HG03378 (cell line): ENCODE measurements around the gene KRTAP10-2.
"Not testable (repeated sequence)": the region's sequence is repeated elsewhere in the genome, so short reads cannot be mapped to it uniquely, and the experiment has no call there.

Experiments
- ATAC-seq: cut with Tn5 transposase; IDR thresholded peaks from one replicate; pipeline ENCODE4 v1.9.1; 2021; ENCODE audit warnings: mild to moderate bottlenecking, moderate library complexity; ENCODE audit not compliant: unreplicated experiment

KRTAP10-2 gene

DNA sequence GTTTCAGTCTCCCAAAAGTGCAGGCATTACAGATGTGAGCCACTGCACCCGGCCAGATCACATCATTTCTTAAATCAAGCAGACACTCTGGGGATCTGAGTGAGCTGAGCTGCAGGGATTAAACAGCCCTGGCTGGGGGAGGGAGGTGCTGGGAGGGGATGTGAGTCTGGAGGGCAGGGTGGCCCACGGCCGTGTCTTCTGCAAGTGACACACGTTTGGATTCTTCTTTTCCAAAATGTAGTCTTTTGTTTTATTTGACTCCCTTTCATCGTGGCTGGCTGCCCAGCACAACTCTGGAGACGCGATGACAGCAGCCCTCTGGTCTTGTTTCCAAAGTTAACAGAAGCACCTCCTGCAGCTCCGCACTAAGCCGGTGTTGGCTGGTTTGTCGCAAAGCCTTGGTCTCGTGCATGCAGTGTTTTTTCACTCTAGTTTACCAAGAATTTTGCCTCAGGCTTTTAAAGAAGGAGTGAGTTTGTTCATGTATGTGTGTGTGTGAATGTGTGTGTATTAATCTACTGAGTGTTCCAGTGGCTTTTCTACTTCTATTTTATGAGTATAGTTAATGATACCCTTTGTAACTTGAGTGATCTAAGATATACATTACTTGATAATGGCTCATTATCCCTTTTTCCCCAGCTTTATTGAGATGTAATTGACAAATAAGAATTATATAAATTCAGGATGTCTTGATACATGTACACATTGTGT, 31.9 kb upstream of the KRTAP10-2 start:
- ATAC-seq, result no peak

DNA sequence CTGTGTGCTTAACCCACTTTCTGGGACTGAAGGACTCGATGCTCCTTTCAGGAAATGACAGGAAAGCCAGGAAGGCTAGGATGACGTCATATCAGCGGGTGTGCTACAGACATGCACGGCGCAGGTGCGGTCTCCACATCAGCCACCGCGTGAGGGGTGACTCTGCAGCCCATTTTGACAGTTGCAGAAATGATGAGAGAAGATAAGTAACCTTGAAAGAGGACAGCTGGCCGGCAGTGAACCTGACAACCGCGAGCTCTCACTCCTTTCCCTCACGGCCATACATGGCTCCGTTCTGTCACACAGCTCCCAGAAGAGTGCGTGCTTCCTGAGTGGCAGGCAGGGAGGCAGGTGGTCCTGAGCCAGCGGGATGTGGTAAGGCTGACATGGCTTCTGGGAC, 30.8 kb upstream of the KRTAP10-2 start:
- no peak for ATAC-seq

- no peak for ATAC-seq
Measured at GRCh38 chr21:44581158-44581557, 29.9 kb upstream of the KRTAP10-2 start.

GRCh38 chr21:44580231-44580821, 29.0 kb upstream of the KRTAP10-2 start, which contains the start of gene KRTAP10-5:
TSS of gene KRTAP10-5 (minus strand) at chr21:44580604. CDS start at chr21:44580578, 26 bp downstream.
- not testable (repeated sequence) for ATAC-seq

- ATAC-seq, result no peak
Measured at GRCh38 chr21:44579833-44580144, 28.5 kb upstream of the KRTAP10-2 start.

DNA sequence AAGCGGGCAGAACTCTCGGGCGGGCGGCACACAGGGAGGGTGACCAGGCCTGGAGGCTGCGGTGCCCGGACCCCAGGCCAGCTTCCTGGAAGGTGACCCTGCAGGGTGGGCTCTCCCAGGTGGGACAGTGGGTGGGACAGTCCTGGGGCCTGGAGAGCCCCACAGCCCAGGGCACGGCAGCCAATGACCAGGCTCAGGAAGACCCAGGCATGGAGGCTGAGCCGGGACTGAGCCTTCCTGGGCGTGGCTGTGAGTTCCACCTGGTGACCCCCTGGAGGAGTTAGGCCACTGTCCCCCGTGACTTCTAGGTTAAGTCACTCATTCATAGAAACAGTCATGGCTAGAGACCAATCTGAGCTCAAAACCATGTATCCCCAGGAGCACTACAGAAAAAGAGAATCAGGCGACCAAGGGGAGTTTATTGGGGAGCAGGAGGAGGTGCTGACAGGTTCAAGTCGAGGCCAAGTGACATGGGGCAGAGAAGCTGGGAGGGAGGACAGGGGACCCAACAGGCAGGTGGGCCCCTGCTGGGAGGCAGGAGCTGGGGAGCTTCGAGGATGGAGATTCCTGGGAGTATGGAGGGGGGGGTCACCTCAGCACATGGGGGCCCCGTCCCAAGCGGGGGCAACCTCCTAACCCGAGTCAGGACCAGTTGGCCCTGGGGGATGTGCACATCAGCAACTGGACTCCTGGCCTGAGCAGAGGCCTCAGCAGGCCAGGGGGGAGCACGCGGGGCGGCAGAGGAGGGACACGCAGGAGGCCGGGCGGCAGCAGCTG, 27.9 kb upstream of the KRTAP10-2 start:
- ATAC-seq, result no peak

DNA sequence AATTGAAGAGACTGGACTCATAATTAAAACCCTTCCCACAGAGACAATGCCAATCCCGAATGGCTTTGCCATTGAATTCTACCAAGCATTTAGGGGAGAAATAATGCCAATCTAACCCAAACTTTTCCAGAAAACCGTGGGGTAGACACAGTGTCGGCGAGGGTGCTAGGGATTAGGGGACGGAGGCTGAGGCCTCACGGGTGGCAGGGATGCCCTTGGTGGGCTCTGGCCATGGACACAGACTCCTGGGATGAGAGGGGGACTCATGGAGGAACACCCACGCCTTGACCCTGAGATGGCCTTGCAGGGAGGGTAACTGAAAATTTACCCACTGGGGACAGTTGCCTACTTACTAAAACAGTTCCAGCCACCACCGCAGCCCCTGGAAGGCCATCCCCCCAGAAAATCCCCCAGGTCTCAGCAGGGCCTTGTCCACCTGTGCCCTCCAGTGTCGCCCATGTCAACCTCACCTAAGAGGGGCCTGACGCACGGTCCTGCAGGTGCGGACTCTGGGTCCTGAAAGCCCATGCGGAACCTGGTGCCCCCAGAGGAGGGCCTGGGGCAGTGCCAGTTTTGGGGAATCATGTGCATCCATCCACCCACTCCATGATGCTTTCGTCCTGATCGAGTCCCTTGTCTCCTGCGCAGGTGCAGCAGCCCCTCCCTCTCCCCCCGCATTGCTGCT, 27.2 kb upstream of the KRTAP10-2 start:
- no peak for ATAC-seq

DNA sequence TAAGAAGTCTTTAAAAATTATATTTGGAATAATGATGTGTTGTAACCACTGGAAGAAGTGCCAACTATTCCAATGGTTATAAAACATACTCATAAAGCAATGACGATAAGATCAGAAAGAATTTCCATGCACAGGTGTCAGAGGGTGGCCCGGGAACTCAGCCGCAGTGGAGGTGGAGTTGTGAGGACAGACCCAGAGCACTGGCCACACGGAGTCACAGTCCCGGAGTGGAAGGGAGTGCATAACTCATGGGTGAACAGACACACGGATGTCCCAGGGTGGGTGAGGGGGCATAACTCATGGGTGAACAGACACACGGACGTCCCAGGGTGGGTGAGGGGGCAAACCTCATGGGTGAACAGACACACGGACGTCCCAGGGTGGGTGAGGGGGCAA, 24.7 kb upstream of the KRTAP10-2 start:
- no peak for ATAC-seq

DNA sequence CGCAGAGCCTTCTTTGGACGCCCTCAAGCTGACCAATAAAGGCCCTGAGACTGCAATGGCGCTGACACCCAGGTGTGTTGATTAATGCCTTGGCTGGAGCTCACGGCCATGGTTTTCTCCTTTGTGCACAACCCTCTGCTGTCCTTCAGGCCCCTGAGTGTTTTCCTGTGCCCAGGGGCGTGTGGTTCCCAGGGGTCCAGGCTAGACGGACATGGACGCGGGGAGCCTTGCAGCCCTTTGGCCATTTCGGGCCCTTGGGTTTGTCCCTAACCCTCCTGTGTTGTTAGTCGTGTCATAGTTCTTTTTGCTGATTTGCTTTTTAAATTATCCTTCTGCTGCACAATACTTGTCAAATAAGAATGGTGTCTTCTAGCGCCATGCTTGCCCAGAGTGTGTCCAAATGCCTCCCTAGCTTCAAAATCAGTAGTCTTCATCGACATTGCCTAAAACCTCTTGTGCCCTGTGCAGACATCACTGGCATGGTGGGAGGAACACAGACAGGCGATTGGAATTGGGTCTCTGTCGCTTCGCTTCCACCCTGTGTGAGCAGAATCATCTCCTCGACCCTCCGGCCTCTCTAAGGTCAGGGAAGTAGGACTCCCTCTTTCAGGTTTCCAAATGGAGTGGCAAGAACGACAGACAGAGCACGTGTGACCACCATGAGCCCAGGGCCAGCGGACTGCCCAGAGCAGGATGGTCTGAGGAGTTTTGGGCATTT, 24.2 kb upstream of the KRTAP10-2 start:
- ATAC-seq, result no peak

DNA sequence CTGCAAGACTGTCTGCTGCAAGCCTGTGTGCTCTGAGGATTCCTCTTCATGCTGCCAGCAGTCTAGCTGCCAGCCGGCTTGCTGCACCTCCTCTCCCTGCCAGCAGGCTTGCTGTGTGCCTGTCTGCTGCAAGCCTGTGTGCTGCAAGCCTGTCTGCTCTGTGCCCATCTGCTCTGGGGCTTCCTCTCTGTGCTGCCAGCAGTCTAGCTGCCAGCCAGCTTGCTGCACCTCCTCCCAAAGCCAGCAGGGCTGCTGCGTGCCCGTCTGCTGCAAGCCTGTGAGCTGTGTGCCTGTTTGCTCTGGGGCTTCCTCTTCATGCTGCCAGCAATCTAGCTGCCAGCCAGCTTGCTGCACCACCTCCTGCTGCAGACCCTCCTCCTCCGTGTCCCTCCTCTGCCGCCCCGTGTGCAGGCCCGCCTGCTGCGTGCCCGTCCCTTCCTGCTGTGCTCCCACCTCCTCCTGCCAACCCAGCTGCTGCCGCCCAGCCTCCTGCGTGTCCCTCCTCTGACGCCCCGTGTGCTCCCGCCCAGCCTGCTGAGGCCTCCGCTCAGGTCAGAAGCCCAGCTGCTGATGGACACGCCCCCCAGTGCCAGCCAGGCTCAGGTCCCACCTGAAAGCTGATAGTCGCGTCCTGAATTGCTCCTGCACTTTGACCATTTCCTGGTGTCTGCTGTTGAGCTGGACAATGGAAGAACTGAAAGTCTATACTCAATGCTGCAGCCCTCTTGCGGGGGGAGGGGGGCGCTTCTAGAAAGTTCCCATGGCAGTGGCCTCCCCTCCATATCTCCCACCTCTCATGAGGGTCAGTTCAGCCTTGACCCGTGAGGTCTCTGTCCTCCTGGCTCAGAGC, 23.4 kb upstream of the KRTAP10-2 start:
- no peak for ATAC-seq

GRCh38 chr21:44573630-44574456, 22.5 kb upstream of the KRTAP10-2 start, which contains the start of gene KRTAP10-4:
TSS of gene KRTAP10-4 (plus strand) at chr21:44573729. CDS start at chr21:44573759, 30 bp downstream.
- ATAC-seq, result not testable (repeated sequence)

GRCh38 chr21:44572959-44573583, 21.8 kb upstream of the KRTAP10-2 start:
- ATAC-seq, result no peak

DNA sequence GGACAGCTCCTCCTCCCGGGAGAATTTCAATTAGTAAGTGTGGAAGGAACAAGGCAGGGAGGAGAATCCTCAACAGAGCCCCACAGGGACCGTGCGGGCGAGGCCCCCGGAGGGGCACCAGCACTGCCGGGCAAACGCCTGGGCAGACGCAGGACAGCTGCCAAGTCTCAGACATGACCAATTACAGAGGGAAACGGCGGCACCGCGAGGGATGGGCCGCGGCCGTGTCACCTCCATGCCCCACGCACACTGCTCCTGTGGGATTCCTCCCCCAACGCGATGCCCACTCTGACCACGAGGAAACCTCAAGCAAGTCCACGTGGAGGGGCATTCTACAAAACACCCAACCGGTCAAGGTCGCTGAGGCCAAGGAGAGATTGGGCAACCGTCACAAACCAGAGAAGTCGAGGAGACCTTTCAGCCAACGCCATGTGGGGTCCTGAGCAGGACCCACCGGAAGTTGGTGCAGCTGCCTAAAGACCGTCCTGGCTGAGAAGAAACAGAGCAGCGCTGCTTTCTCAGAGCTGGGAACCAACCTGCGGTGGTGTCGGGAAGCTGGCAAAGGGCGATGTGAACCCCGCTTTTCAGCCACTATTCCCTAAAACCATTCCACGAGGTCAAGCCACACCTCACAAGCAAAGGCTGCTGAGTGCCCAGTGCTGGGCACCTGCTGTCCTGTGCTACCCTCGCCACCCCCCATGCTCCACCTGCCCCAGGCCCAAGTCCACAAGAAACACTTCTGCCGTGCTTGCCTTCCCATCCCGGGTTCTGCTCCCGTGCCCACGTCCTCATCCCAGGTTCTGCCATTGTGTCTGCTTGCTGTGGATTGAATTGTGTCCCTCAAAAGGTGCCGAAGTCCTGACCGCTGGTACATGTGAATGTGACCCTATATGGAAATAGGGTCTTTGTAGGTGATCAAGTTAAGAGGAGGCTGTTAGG, 20.8 kb upstream of the KRTAP10-2 start:
- ATAC-seq, result no peak

DNA sequence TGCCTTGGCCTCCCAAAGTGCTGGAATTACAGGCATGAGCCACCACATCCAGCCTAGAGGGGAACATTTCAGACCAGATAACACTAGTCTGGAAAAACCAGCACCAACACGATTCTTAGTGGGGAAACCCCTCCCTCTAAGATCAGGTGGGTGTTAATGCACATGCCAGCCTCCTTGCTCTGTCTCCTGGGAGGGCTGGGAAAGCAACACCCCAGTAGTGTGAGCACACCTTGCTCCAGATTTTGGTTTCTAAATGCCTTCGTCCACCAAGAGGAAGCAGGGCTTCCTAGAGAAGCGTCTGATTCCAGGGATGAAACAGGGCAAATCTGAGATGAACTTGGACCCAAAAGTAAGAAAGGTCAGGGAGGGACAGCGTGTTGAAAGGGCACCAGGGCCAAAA, 20.0 kb upstream of the KRTAP10-2 start:
- ATAC-seq, result no peak

DNA sequence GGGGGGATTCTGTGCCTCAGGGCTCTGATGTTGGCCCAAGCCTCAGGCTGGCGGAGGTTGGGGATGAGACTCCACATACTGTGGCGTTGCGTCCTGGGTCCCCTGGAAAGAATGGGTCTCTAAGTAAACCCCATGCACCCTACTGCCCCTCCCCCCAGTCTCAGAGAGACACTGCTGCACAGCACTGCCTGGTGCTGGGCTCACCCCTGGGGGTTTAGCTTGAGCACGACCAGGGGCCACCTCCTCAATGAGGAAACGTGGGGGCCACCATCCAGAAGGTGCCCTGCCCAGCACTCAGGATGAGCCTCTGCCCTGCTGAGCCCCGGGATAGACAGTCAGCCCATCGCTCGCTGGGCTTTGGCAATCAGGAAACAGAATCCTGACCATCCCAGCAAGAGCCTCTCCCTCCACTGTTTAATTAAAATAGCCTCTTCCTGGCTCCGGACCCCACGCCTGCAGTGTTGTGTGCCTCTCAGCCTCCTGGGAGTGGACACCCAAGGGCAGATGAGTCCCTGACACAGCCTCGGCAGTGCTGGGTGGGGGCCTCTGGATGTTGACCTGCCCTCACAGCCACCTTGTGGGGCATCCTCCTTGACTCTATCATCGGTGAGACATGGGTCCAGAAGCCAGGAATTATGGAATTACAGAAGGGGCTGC, 18.7 kb upstream of the KRTAP10-2 start:
- no peak for ATAC-seq

GRCh38 chr21:44568667-44569556, 17.6 kb upstream of the KRTAP10-2 start:
- ATAC-seq, result no peak
